Medulla oblongata (tissue), 1 donor: ENCODE results near the gene XRCC5.

Experiments
- DNase-seq: peaks from one replicate; pipeline ENCODE4 v3.0.0-alpha.2; 2015; ENCODE audit errors: extremely low spot score

The XRCC5 gene

GRCh38 chr2:216231867-216232266, 122.7 kb downstream of the XRCC5 start:
- no peak for DNase-seq

- DNase-seq, result no peak
These were observed 123.6 kb downstream of the XRCC5 start for GRCh38 chr2:216232721-216233120.

GRCh38 chr2:216233281-216233995, 124.3 kb downstream of the XRCC5 start:
- DNase-seq, result no peak

- DNase-seq, result no peak
These were observed 125.0 kb downstream of the XRCC5 start for GRCh38 chr2:216234106-216234505.

- no peak for DNase-seq
These were observed 126.3 kb downstream of the XRCC5 start for GRCh38 chr2:216235462-216235861.

GRCh38 chr2:216235896-216236295, 126.7 kb downstream of the XRCC5 start:
- no peak for DNase-seq

- no peak for DNase-seq
These were observed 127.3 kb downstream of the XRCC5 start for GRCh38 chr2:216236486-216236885.

GRCh38 chr2:216242365-216242764, 133.2 kb downstream of the XRCC5 start:
- DNase-seq, result no peak

GRCh38 chr2:216243026-216243425, 133.9 kb downstream of the XRCC5 start:
- DNase-seq, result no peak

- no peak for DNase-seq
These were observed 136.3 kb downstream of the XRCC5 start for GRCh38 chr2:216245391-216245975.

GRCh38 chr2:216246766-216247165, 137.6 kb downstream of the XRCC5 start:
- DNase-seq, result no peak
